HG03060 (cell line): ENCODE results near the gene FRRS1L.

ENCODE experiments used
- ATAC-seq: cut with Tn5 transposase; IDR thresholded peaks from one replicate; pipeline ENCODE4 v1.9.1; 2021; ENCODE audit warnings: low read depth, moderate number of reproducible peaks; ENCODE audit not compliant: unreplicated experiment

Gene FRRS1L

DNA sequence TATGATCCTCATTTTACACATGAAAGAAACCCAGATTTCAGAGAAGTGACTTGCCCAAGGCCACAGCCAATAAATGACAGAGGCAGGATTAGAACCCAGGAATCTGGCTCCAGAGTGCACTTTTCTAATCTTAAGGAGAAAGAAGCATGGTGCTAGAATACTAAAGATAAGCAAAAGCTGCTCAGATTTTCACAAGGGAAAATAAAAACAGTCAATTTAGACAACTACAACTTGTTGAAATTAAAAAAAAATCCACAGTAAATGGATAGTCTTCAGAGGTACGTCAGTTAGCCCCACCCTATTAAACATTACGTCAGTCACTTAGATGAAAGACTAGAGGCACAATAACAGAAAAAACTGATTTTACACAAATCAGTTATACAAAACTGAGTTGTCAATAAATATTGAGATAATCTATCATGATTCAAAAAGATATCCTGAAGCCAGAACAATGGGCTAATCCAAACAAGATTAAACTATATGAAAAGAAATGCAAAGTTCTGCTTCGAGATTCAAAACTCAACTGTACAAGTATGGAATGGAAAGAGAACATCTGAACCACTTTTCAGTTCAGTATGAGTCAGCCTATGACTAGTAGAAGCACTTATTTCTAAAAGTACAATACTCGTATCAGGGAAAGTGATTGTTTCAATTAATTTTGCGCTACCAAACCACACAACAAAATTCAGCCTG, 56.6 kb downstream of the FRRS1L start:
- ATAC-seq = peak; percentile 73

GRCh38 chr9:109109967-109110328, 57.1 kb downstream of the FRRS1L start:
- no peak for ATAC-seq

GRCh38 chr9:109108318-109108717, 58.7 kb downstream of the FRRS1L start:
- ATAC-seq = no peak

DNA sequence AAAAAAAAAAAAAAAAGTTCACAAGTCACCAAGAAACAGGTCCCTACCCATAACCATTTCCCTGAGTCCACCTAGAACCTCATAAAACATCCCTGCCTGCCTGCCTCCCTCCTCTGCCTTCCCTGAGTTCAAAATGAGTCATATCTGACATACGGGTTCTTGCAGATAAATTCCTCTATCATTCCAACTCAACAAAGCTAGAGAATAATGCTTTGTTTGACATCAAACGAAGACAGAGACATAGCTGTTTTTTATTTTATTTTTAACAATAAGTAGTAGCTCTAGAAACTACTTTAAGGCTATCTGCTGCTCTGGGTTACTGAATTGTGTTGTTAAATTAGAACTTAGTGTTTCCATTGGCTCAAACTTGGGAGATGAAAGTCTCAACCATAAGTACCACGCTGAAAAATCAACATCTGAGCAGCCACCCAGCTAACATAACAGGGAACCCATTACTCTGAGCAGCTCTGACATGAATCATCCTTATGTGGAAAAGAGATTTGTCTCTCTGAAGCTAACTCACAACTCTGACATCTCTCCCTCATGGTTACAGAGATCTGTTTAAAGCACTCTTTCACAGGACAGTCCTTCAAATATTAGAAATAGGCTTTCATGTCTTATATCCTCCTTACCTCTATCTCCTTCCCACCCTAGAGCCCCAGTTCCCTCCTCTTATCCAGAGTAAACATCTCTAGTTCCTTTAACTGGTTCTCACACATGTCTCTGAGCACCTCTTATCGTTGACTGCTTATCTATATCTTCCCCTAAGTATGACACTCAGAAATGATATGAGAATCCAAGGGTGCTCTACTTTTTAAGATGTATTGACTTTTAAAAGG, 59.4 kb downstream of the FRRS1L start:
- no peak for ATAC-seq

DNA sequence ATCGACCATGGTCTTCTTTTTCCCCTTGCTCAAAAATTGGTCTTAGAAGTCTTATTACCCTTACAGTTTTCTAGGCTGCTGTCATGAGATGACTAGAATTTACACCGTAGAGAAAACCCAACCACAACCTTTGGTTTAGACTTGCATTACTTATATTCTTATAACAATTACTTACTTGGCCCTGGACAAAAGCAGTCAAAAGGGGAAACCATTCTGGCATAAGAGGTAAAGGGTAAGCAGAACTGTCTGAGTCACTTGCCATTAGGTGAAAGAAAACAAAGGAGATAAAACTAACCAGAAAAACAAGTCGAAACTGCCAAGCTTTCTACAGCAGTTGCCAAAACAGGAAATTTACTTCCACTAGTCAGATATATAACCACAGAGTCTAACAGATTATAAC, 65.2 kb downstream of the FRRS1L start:
- peak; percentile 57 for ATAC-seq

- ATAC-seq = no peak
These were observed 65.8 kb downstream of the FRRS1L start for GRCh38 chr9:109101202-109101595.

- no peak for ATAC-seq
These were observed 66.4 kb downstream of the FRRS1L start for GRCh38 chr9:109100543-109101201.

DNA sequence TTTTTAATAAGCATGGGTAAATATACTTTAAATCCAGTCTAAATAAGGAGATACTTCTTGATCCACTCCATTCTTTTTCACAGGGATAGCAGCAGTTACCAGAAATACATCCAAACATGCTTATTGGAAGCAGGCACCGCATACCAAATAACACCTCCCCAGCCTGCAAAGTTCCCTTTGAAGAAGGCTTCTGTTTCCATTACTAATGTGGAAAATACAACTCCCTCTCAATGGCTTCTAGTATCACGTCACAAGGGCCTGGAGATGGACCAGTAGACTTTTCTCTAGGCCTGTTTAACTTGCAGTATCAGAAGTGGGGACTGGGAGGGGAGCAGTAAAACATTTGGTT, 68.1 kb downstream of the FRRS1L start:
- no peak for ATAC-seq

DNA sequence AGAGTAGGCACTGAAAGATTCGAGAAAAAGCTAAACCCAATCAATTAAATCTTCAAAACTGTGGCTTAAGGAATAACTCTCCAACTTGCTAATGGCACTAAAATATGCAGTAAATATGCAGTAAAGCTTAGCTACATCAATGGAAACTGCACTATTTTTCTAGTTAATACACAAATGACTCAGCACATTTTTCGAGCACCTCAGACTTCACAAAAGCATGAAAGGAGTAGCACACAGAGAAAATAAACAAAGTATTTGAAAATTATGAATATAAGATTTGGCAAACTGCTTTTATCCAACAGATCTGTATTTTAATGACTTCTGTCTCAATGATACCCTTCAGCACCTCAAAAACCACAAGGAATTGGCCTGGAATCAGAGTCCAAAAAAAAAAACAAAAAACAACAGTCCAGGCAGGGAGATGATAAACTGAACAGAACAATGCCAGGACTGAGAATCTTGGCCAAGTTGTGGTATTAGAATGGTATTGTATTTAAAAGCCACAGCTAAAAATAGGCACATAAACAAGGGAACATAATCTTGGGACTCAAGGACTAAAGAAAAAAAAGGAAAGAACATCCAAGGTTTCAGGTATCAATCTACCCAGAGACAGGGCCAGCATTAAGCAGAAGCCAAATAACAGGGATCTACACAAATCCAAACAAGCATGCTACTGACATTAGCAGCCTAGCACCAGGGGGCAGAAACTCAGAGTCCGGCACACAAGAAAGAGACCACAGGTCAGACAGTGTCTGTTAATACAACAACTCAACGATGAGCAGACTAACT, 68.7 kb downstream of the FRRS1L start:
- no peak for ATAC-seq

DNA sequence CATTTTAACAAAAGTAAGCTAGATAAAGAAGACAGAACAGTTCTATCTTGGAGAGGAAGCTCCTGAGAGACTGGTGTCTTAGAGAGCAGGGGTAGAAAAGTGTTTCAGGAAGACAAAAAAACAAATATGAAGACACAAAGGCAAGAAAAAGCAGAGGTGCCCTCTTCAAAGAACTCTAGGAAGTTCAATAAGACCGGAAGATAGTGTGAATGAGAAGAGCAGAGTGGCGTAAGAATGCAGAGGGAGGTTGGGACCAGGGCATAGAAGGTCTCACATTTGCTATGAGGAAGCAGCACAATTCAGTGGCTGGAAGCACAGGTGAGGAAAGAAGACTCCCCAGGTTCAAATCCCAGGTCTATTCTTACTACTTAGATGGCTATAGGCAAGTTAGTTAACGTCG, 69.9 kb downstream of the FRRS1L start:
- no peak for ATAC-seq

DNA sequence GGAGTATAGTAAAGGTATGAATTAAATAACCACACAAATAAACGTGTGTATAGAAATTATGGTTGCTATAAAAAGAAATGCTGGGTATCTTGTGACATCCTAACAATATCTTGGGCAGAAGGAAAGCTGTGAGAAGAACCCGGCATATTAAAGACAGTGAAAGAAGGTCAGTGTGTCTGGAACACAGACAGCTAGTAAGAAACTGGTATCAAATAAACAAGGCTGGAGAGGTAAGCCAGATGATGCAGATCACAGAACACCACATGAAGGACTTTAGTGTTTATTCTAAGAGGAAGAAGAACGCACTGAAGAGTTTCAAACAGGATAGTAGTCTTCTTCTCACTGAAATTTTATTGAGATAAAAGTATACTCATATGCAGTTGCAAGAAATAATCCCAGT, 71.7 kb downstream of the FRRS1L start:
- ATAC-seq = no peak

DNA sequence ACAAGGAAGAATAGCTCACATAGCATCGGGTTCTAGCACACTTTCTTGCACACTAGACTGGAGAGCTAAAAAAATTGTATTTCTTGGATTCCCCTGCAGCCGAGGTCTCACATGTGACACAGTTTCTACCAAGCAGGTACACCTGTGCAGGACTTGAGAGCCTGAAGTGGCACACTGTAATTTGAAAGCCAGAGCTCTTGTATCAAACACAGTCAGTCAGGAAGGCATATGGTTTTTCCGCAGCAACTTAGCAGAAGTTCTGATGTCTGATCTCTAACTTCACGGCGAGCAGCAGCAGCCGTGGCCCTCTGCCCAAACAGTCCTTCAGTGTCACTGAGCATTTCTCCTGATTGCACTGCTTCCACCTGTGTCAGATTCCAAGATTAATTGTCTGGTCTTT, 72.8 kb downstream of the FRRS1L start:
- ATAC-seq = no peak

GRCh38 chr9:109092587-109092986, 74.5 kb downstream of the FRRS1L start:
- ATAC-seq = no peak

- ATAC-seq = no peak
These were observed 74.9 kb downstream of the FRRS1L start for GRCh38 chr9:109092051-109092580.

DNA sequence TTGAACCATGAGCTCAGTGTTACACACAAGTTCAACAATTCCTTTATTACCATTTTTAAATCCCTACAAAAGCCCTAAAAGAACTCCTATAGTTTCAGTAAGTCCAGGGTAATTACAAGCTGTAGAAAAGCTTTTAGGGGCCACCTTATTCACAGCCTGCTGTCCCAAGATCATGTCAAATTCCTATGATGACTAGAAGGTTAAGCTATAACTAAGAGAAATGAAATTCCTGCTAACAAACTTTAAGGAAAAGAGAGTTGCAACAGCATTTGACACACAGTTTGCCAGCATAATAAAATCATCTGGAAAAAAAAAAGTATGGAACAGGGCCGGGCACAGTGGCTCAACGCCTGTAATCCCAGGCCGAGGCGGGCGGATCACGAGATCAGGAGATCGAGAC, 78.8 kb downstream of the FRRS1L start:
- ATAC-seq = no peak

GRCh38 chr9:109087795-109088194, 79.3 kb downstream of the FRRS1L start:
- ATAC-seq = no peak

- ATAC-seq = peak; percentile 68
These were observed 80.8 kb downstream of the FRRS1L start for GRCh38 chr9:109086221-109086620.

DNA sequence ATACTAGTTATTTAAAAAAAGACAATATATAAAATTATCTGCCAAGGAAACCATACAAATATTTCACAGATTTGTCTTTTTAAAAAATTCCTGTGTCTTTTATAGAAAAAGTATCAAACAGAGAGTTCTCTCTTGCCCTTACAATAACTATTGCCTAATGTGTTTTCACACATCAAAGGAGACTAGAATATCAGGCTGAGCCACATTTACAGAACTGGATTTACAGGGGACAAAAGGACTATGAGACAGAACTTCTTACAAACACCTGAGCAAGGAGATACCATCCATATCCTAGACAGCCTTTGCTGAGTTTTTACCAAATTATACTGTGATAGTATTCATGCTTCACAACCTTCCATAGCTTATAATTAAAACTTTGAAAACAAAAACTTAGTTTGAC, 81.5 kb downstream of the FRRS1L start:
- ATAC-seq = no peak

DNA sequence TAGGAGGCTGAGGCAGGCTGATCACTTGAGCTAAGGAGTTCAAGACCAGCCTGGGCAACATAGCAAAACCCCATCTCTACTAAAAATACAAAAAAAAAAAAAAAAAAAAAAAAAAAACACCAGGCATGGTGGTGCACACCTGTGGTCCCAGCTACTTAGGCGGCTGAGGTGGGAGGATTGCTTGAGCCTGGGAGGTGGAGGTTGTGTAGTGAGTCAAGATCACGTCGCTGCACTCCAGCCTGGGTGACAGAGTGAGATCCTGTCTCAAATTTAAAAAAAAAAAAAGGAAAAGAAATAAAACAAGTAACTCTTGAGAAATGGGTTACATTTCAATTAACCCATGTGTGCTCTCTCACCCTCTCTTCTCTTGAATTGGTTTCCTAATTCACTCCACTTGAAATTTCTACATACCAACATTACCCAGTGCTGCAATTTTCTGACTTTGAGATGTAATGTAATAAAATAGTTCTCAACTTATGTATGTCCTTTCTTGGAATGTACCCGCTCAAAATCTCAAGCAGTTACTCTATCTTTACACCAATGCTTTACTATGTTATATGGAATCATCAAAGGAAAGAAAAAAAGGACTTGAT, 83.1 kb downstream of the FRRS1L start:
- ATAC-seq = no peak

GRCh38 chr9:109083141-109083540, 83.9 kb downstream of the FRRS1L start:
- no peak for ATAC-seq
